KOPT-K1 (cell line): Measurements from ENCODE around the gene AGA.

Experiments
- H3K27ac ChIP-seq: fragments of 200-600 bp; sonication (generic); 2 replicates; pipeline ENCODE4 v1.5.1; 2016; ENCODE audit warnings: antibody characterized with exemption, mild to moderate bottlenecking, low read depth, low read length; ENCODE audit not compliant: poor library complexity, severe bottlenecking
- H3K36me3 ChIP-seq: fragments of 200-600 bp; sonication (generic); 2 replicates; pipeline ENCODE4 v1.5.1; 2017; ENCODE audit warnings: antibody characterized with exemption, mild to moderate bottlenecking, low read length, moderate library complexity; ENCODE audit not compliant: insufficient read depth
- H3K9me3 ChIP-seq: fragments of 200-600 bp; sonication (generic); 2 replicates; pipeline ENCODE4 v1.5.1; 2017; ENCODE audit warnings: antibody characterized with exemption, low read length, mild to moderate bottlenecking; ENCODE audit not compliant: insufficient read depth, poor library complexity, severe bottlenecking

Gene AGA

DNA sequence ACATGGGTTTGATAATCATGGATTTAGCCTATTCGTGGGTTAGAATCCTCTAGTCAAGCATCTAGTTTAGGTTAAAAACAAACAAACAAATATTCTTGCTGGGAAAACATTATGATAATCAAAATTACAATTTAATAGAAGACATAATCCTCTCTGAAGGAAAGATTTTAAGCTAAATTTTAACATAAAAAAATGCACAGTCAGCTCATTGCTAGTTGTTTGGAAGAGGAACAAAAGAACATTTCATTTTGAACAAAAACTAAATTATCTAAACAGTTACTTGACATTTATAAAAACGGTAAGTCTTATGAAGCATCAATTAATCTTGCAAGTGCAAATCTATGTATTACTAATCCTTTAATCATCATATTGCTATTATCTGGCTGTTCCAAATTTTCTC is 18.2 kb upstream of the AGA start:
- Histone ChIP-seq H3K9me3 (no peaks in the 10 kb centered on the region), H3K36me3 (no peaks in the 10 kb centered on the region), H3K27ac (no peak overlapping the region)

DNA sequence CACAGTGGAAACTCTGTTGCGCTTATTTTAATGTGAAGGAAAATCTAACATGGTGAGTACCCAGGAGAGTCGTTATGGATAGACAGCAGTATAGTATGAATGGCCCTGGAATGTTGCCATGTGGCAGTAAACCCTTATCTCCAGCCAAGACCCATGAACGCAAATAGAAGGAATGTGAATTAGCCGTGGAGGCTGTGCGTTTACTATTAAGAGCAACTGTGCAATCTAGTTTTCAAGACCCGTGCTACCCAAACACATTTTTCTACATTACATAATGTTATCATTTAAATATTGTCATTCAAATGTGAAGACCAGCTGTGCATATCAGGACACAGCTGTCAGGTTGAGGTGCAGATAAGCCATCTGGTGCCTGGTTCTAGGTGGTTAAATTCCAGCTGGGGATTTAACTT is 13.3 kb upstream of the AGA start:
- no peaks in the 10 kb centered on the region for H3K36me3 ChIP-seq
- no peaks in the 10 kb centered on the region for H3K9me3 ChIP-seq
- H3K27ac ChIP-seq = no peak overlapping the region

DNA sequence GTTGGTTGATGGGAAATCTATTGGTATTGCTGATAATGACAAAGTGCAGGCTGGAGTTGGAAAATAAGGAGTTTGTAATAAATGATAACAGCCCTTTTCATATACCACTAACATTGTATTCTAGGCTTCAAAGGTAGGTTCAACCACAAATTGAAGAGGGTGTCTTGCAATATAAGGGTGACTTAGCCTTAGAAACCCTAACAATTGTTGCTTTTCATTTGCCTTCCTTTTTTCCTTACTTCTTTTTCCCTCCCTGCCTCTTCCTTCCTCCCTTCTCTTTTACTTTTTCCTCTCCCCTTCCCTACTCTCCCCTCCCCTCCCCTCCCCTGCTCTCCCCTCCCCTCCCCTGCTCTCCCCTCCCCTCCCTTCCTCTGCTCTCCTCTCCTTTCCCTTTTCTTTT is 10.9 kb upstream of the AGA start:
- H3K36me3 ChIP-seq = no peaks in the 10 kb centered on the region

DNA sequence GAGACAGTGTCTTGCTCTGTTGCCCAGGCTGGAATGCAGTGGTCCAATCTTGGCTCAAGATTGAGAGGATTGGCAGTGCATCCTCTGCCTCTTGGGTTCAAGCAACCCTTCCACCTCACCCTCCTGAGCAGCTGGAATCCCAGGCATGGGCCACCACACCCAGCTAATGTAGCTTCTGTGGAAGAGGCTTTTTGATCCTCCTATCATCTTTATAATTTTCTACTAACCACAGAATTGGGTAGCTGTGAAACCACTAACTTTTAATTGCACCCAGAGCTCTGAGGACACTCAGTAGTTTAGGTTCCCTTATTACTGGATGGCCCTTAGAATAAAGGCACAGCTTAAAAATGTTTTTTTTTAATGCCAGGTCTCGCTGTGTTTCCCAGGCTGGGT is 8.9 kb upstream of the AGA start:
- H3K36me3 ChIP-seq = no peaks in the 10 kb centered on the region
- H3K9me3 ChIP-seq = no peaks in the 10 kb centered on the region
- no peak overlapping the region for H3K27ac ChIP-seq

More for the DNA sequence above, 10.9 kb upstream of the AGA start:
- H3K27ac ChIP-seq = no peak overlapping the region
- no peaks in the 10 kb centered on the region for H3K9me3 ChIP-seq

DNA sequence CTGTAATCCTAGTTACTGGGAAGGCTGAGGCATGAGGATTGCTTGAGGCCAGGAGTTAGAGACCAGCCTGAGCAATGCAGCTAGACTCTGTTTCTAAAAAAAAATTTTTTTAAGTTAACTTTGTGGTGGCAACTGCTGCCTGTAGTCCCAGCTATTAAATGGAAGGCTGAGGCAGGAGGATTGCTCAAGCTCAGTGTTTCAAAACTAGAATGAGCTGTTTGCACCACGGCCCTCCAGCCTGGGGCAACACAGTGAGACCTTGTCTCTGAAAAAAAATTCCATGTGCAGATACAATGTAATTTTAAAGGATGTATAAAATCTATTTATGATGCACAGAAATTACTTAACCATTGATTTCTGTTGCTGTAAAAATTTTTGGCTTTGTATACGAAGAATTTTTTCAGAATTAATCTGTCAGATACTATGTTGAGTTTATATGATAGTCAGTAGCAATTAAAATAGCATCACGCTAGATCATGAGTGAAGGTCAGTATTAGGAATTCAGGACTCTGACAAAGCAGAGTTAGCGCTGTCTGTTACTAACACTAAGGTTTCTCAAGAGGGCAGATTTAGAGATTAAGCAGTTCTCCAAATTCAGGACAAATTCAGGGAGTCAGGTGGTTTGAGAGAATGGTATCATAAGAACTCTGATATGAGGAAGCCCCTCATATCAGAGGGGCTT is 8.3 kb upstream of the AGA start:
- no peaks in the 10 kb centered on the region for H3K36me3 ChIP-seq
- no peaks in the 10 kb centered on the region for H3K9me3 ChIP-seq
- H3K27ac ChIP-seq = no peak overlapping the region

DNA sequence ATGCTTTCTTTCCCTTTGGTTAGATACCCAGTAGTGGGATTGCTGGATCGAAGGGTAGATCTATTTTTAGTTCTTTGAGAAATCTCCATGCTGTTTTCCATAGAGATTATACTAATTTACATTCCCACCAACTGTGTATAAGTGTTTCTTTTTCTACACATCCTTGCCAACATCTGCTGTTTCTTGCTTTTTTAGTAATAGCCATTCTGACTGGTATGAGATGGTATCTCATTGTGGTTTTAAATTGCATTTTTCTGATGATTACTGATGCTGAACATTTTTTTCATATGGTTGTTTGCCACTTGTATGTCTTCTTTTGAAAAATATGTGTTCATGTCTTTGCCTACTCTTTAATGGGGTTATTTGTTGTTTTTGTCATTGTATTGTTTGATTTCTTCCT is 6.6 kb upstream of the AGA start:
- Histone ChIP-seq H3K36me3 (no peaks in the 10 kb centered on the region), H3K27ac (no peak overlapping the region), H3K9me3 (no peaks in the 10 kb centered on the region)

DNA sequence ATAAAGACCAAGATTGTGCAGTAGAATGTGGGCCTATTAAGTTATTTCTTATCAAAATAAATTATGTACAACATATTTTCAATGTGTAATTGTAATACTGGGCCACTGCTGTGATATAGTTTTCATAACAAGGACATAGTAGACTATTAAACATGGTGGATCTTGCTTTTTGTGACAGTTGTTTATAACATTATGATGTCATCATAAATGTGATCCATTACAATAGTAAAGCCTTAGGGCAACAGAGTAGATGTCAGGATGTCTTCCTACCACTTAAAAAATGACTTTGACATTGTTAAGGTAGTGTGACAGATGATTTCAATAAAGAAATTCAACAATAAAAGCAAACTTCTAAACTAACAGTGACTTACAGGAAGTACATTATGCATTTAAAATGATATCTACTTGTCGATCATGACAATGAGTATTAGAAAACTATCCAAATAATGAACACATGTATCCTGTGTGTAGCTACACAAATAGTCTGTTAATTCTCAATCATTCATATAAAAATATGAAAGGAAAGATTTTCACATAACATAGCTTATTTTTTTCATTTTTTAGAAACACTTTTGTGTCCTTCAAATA is 5.3 kb upstream of the AGA start:
- no peak overlapping the region for H3K27ac ChIP-seq
- H3K9me3 ChIP-seq = no peaks in the 10 kb centered on the region
- no peaks in the 10 kb centered on the region for H3K36me3 ChIP-seq

DNA sequence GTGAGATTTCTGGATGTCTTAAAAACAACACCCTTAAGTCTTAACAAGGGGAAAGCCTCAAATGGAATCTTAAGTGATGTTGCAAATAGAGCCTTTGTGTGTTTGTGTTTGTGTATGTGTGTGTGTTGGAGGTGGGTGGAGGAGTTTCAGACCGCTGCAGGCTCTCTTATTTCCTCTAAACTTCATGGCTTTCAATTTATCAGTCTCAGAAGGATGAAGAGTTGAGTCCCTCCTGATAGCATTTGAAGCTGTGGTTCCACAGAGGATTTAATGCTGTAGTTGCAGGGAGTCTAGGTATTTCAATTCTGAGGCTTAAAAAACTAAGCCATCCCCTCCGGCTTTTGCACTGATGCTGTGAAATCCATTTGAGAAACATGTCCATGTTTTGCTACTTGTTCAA is 4.3 kb upstream of the AGA start:
- Histone ChIP-seq H3K27ac (no peak overlapping the region), H3K36me3 (no peaks in the 10 kb centered on the region), H3K9me3 (no peaks in the 10 kb centered on the region)

DNA sequence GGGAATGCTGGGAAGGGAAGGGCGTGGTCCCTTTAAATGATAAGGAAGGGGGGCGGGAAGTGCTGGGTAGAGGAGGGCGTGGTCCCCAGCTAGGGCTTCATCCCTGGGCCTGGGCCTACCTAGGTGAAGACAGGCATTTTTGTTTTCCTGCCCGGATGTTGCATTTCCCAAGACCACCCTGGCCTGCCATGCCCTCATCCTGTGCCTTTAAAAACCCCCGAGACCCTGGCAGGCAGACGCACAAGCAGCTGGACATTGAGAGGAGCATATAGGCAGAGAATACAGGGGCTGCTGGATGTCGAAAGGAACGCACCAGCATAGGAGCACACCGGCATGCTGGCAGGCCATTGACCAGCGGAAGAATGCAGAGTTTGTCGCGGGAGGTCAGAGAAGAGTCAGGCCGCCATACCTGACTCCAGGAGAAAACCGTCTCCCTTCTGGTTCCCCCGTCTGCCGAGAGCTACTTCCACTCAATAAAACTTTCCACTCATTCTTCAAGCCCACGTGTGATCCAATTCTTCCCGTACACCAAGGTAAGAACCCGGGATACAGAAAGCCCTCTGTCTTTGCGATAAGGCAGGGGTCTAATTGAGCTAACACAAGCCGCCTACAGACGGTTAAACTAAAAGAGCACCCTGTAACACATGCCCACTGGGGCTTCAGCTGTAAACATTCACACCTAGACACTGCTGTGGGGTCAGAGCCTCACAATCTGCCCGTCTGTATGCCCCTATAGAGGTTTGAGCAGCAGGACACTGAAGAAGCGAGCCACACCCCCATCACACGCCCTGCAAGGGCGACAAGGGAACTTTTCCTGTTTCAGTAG is 2.9 kb upstream of the AGA start:
- H3K27ac ChIP-seq = no peak overlapping the region
- no peaks in the 10 kb centered on the region for H3K9me3 ChIP-seq
- H3K36me3 ChIP-seq = no peaks in the 10 kb centered on the region

DNA sequence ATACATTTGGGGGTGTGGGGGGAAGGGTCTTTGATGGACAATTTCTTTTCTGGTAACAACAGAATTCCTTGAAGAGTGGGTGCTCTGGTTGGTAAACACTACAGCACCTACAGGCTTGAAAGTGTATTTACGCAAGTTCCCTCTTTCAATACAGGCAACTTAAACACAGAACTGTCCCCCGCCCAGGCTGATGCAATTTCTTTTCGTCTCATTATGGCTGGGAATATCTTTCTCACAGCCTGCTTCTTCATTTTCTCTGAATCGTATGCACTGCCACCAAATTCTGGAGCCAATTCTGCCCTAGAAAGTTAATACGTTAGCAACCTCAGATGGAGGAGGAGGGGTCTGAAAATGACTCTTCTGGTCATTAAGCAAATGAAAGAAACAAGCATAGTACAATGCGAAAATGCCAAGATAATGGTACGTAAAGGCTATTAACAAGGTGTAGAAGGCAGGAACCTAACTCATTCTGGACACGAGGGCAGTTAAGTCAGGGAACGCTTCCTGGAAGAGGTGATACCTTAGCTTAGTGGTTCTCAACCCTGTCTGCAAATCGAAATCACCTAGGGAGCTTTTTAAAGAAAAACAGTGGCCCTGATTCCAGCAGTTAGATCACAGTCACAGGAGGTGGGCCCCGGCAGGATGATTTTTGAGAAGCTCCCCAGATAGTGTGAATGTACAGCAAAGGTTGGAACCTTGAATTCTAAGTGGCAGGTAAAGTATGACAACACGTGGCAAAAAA is 1.0 kb downstream of the AGA start:
- H3K27ac ChIP-seq = peak overlapping the region; percentile 93

DNA sequence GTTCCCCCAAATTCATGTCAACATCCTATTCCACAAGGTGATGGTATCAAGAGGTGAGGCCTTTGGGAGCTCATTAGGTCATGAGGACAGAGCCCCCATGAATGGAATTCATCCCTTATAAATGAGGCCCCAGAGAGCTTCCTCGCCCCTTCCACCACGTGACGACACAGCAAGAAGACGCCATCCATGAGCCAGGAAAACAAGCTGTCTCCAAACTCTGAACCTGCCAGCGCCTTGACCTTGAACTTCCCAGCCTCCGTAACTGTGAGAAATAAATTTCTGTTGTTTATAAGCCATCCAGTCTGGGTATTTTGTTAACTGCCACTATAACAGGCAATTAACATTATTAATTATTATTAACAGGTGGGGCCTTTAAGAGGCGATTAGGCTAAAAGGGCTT is 5.8 kb downstream of the AGA start:
- peaks cover 64% of the 10 kb centered on the region for H3K36me3 ChIP-seq

More for the DNA sequence above, 1.0 kb downstream of the AGA start:
- Histone ChIP-seq H3K9me3 (no peaks in the 10 kb centered on the region), H3K36me3 (peaks cover 21% of the 10 kb centered on the region)

DNA sequence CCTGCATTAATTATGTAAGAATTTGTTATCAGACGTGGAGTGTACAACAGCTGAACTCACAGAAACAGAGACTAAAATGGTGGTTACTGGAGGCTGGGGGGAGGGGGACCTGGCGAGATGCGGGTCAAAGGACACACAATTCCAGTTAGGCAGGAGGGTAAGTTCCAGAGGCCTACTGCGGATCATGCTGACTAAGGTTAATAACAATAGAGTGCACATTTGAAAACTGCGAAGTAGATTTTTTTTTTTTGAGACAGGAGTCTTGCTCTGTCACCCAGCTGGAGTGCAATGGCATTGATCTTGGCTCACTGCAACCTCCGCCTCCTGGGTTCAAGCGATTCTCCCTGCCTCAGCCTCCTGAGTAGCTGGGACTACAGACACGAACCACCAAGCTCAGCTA is 7.6 kb downstream of the AGA start:
- Histone ChIP-seq H3K27ac (no peak overlapping the region), H3K36me3 (peaks cover 68% of the 10 kb centered on the region), H3K9me3 (no peaks in the 10 kb centered on the region)

More for the DNA sequence above, 5.8 kb downstream of the AGA start:
- no peak overlapping the region for H3K27ac ChIP-seq
- no peaks in the 10 kb centered on the region for H3K9me3 ChIP-seq

DNA sequence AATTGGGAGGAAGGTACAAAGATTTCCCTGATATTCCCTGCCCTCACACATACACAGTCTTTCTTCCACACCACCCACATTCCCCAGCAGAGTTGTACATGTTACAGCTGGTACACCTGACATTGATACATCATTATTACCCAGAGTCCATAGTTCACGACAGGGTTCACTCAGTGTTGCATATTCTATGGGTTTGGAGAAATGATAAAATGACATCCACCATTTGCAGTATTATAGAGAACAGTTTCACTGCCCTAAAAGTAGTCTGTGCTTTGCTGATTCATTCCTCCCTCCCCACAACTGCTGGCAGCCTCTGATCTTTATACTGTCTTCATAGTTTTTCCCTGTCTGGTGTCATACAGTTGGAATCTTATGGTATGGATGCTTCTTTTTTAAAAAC is 15.0 kb downstream of the AGA start:
- H3K9me3 ChIP-seq = no peaks in the 10 kb centered on the region
- H3K36me3 ChIP-seq = peaks cover 11% of the 10 kb centered on the region
- no peak overlapping the region for H3K27ac ChIP-seq

DNA sequence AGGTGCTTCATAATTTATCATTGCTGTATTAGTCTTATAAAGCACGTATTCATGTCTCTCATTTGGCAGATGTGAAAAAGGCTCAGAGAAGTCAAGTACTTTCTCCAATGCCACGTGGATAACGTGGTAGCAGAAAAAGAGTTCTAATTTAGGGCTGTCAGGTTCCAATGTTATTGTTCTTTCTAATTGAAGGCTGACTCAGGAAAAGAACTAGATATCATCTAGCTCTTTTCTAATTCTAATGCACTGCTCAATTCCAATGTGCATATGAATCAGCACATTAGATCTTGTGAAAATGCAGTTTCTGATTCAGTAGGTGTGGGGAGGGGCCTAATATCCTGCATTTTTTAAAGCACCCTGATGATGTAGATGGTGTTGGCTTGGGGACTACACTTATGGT is 22.8 kb downstream of the AGA start:
- H3K36me3 ChIP-seq = no peaks in the 10 kb centered on the region
- H3K9me3 ChIP-seq = peaks cover 21% of the 10 kb centered on the region
- no peak overlapping the region for H3K27ac ChIP-seq

DNA sequence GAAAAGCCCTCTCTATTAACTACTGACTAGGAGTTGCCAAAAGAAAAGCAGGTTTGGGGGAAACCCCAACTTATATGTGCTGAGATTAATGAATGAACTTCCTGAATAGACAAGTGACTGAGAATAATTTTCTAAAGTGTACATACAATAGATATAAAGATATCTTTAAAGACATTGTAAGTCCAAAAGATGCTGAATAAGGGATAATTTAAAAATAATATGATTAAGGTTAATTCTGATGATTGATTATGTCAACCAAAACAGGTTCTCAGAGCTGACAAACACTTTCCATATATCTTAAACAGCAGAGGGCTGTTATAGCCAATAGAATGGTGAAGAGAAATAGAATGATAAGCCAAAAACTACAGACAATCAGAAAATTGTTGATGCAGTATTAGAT is 28.6 kb downstream of the AGA start:
- Histone ChIP-seq H3K27ac (no peak overlapping the region), H3K9me3 (no peaks in the 10 kb centered on the region), H3K36me3 (no peaks in the 10 kb centered on the region)
